Upper lobe of left lung (tissue), 6 donors: Measurements from ENCODE around the gene IDH3B. TPM values are rescaled to one million over a fixed set of nuclear protein-coding genes. Genes with fewer than 3 reads are reported as not detected.

ENCODE experiments used
- ATAC-seq, 2 donors: fragments of 200-7000 bp; cut with Tn5 transposase; one replicate each; pipeline ENCODE4 v1.9.1; 2022; ENCODE audit warnings: mild to moderate bottlenecking in 2 of 2, moderate library complexity in 2 of 2; ENCODE audit not compliant: low FRiP score in 2 of 2
- DNase-seq, 2 donors: peaks; one replicate each; pipeline ENCODE4 v3.0.0-alpha.2; 2019 to 2020
- H3K27ac ChIP-seq, 4 donors: fragments of 200-600 bp; sonication (generic); one replicate each; pipeline ENCODE4 v1.5.1; 2016 to 2019
- H3K27me3 ChIP-seq, 4 donors: fragments of 200-600 bp; sonication (generic); one replicate each; pipeline ENCODE4 v1.5.1; 2017 to 2019
- H3K36me3 ChIP-seq, 4 donors: fragments of 200-600 bp; sonication (generic); one replicate each; pipeline ENCODE4 v1.5.1; 2016 to 2019
- H3K4me1 ChIP-seq, 4 donors: fragments of 200-600 bp; sonication (generic); one replicate each; pipeline ENCODE4 v1.5.1; 2018 to 2019
- H3K4me3 ChIP-seq, 4 donors: fragments of 200-600 bp; sonication (generic); one replicate each; pipeline ENCODE4 v1.5.1; 2017 to 2019; ENCODE audit warnings: mild to moderate bottlenecking in 2 of 4, moderate library complexity in 1 of 4
- H3K9me3 ChIP-seq, 4 donors: fragments of 200-600 bp; sonication (generic); one replicate each; pipeline ENCODE4 v1.5.1; 2018 to 2019
- CTCF ChIP-seq, 6 experiments: fragments of 450-650 bp in 4 of 6; fragments of 200-600 bp in 2 of 6; sonication (generic) in 2 of 6; IDR thresholded peaks; one replicate each; pipeline ENCODE4 v1.5.1; 2016 to 2019; ENCODE audit warnings: antibody characterized with exemption in 6 of 6
- EP300 ChIP-seq, 4 donors: sonication (generic); formaldehyde crosslinking; IDR thresholded peaks; one replicate each; pipeline ENCODE4 v1.5.1; 2017; ENCODE audit warnings: antibody characterized with exemption in 4 of 4, control low read depth in 2 of 4
- POLR2A ChIP-seq, 4 donors: fragments of 450-650 bp; IDR thresholded peaks; one replicate each; pipeline ENCODE4 v1.5.1; 2016 to 2017; ENCODE audit warnings: antibody characterized with exemption in 4 of 4, mild to moderate bottlenecking in 2 of 4
- POLR2AphosphoS5 ChIP-seq, 2 donors: sonication (generic); formaldehyde crosslinking; IDR thresholded peaks; one replicate each; pipeline ENCODE4 v1.5.1; 2017; ENCODE audit warnings: antibody characterized with exemption in 2 of 2
- WGBS, 2 donors: methylation state at CpG; one replicate each; pipeline ENCODE4 v1.1.5; 2017 to 2018; 5-methylcytosine and 5-hydroxymethylcytosine counted together
- total RNA-seq, 6 donors: library from RNA; depleted of rRNA in 4 of 6; stranded (reverse); fragments of >200 nt in 4 of 6; gene quantifications; one replicate each; pipeline versions ENCODE4 v1.1.0 to v1.2.1, GENCODE V29; 2016 to 2021
- donor health status: DM: no; HTN: no; CAD: no; lungs with moderate emphysema.
- donor health status: DM: no; HTN: yes; CAD: no; lungs with severe emphysema.

The IDH3B gene
- total RNA-seq, 6 donors from 2014 or later = 64.7 to 108 (median 75.0) TPM

- DNase-seq (no peak), ATAC-seq (no peak)
- Histone ChIP-seq H3K9me3 (no peaks in the 10 kb centered on the region), H3K36me3 (peaks cover 40 to 87% (median 74%) of the 10 kb centered on the region in 4 donors), H3K4me3 (no peak overlapping the region), H3K4me1 (peaks cover 14 to 20% (median 16%) of the 10 kb centered on the region in 4 donors), H3K27me3 (no peaks in the 10 kb centered on the region), H3K27ac (no peak overlapping the region)
- WGBS, 2 donors = 77 to 89% methylated on average over 5 of the region's 5 CpGs
- no peak for TF ChIP-seq CTCF (IDR thresholded peaks at IDR 0.05)
- no peak for TF ChIP-seq EP300 (IDR thresholded peaks at IDR 0.05)
- no peak for TF ChIP-seq POLR2AphosphoS5 (IDR thresholded peaks at IDR 0.05)
- no peak for TF ChIP-seq POLR2A (IDR thresholded peaks at IDR 0.05)
Measured at GRCh38 chr20:2657674-2658073, 6.3 kb downstream of the IDH3B start.

GRCh38 chr20:2657241-2657640 is 6.8 kb downstream of the IDH3B start:
- ATAC-seq (no peak), DNase-seq (no peak)
- peaks cover 40 to 85% (median 73%) of the 10 kb centered on the region in 4 donors for H3K36me3 ChIP-seq

GRCh38 chr20:2656471-2657117 is 7.4 kb downstream of the IDH3B start:
- Histone ChIP-seq H3K4me1 (peaks cover 13 to 22% (median 17%) of the 10 kb centered on the region in 4 donors), H3K4me3 (no peak overlapping the region), H3K36me3 (peaks cover 40 to 78% (median 72%) of the 10 kb centered on the region in 4 donors), H3K27me3 (no peaks in the 10 kb centered on the region), H3K9me3 (no peaks in the 10 kb centered on the region), H3K27ac (no peak overlapping the region)
- TF ChIP-seq CTCF (IDR thresholded peaks at IDR 0.05) = no peak
- no peak for ATAC-seq
- no peak for DNase-seq
- 90 to 92% methylated on average over 12 of the region's 12 CpGs for WGBS, 2 donors

More at GRCh38 chr20:2657241-2657640, 6.8 kb downstream of the IDH3B start:
- Histone ChIP-seq H3K9me3 (no peaks in the 10 kb centered on the region), H3K27me3 (no peaks in the 10 kb centered on the region), H3K27ac (no peak overlapping the region), H3K4me1 (peaks cover 13 to 20% (median 16%) of the 10 kb centered on the region in 4 donors), H3K4me3 (no peak overlapping the region)
- whole genome bisulfite sequencing, 2 donors = 83 to 86% methylated on average over 5 of the region's 5 CpGs
- TF ChIP-seq POLR2AphosphoS5 (IDR thresholded peaks at IDR 0.05) = no peak
- TF ChIP-seq POLR2A (IDR thresholded peaks at IDR 0.05) = no peak
- no peak for TF ChIP-seq CTCF (IDR thresholded peaks at IDR 0.05)
- no peak for TF ChIP-seq EP300 (IDR thresholded peaks at IDR 0.05)

- no peaks in the 10 kb centered on the region for H3K9me3 ChIP-seq
- WGBS, 2 donors = 92 to 98% methylated on average over 13 to 17 of the region's 17 CpGs
- ATAC-seq = no peak
- TF ChIP-seq POLR2AphosphoS5 (IDR thresholded peaks at IDR 0.05) = no peak
- TF ChIP-seq CTCF (IDR thresholded peaks at IDR 0.05) = no peak
- no peak for TF ChIP-seq EP300 (IDR thresholded peaks at IDR 0.05)
- no peak for TF ChIP-seq POLR2A (IDR thresholded peaks at IDR 0.05)
- no peak overlapping the region for H3K27ac ChIP-seq
- no peak overlapping the region for H3K4me3 ChIP-seq
- DNase-seq = no peak
- no peaks in the 10 kb centered on the region for H3K27me3 ChIP-seq
- H3K4me1 ChIP-seq = peaks cover 15 to 30% (median 19%) of the 10 kb centered on the region in 4 donors
- peaks cover 36 to 68% (median 65%) of the 10 kb centered on the region in 4 donors for H3K36me3 ChIP-seq
Measured at GRCh38 chr20:2655331-2656116, 8.5 kb downstream of the IDH3B start.
